HepG2 (cell line): Measurements from ENCODE around the gene CD81. TPM values are rescaled to one million over a fixed set of nuclear protein-coding genes. Genes with fewer than 3 reads are reported as not detected.

Experiments
- ATAC-seq: fragments of 200-7000 bp; cut with Tn5 transposase; 3 replicates; pipeline ENCODE4 v1.9.1; 2020; ENCODE audit warnings: mild to moderate bottlenecking, moderate library complexity
- BruUV-seq: library from RNA; stranded (reverse); fragments of 400-500 nt; replicated peaks from 2 replicates; lab custom pipeline; 2021; lab: Mats Ljungman, UMichigan
- CTCF ChIA-PET: fragments of 300-600 bp; formaldehyde crosslinking; extraction: SDS; loops from one replicate; lab custom pipeline; 2021; ENCODE audit warnings: low total read pairs, inconsistent platforms, low intra/inter-chr PET ratio; lab: Yijun Ruan, JAX
- POLR2A ChIA-PET: fragments of 350-600 bp; sonication (Branson Sonifier 250); formaldehyde crosslinking; loops from one replicate; lab custom pipeline; 2020; ENCODE audit warnings: antibody characterized with exemption, inconsistent platforms; lab: Yijun Ruan, JAX
- DNase-seq: peaks from one replicate; pipeline ENCODE4 v3.0.0-alpha.2; 2015; ENCODE audit warnings: low spot score
- FAIRE-seq: peaks from 3 replicates; lab custom pipeline; 2011; peaks lifted over from hg19 to GRCh38; lab: Jason Lieb, UNC
- H2AFZ ChIP-seq: one replicate; pipeline ENCODE4 v1.6.1; 2011; ENCODE audit warnings: low read length, inconsistent platforms
- H3K27ac ChIP-seq: fragments of 300-600 bp; 3 replicates; pipeline ENCODE4 v1.8.0; 2011; ENCODE audit warnings: mixed run types, mild to moderate bottlenecking, mixed read lengths, low read length, inconsistent platforms; ENCODE audit not compliant: insufficient read depth; ENCODE audit errors: extremely low read length
- H3K27me3 ChIP-seq, 2 experiments: fragments of 200-600 bp in 1 of 2; 2 replicates in 1 of 2; 3 replicates in 1 of 2; pipeline versions ENCODE4 v1.6.0 to v1.8.0; 2011; ENCODE audit warnings: low read length in 2 of 2, mild to moderate bottlenecking in 2 of 2, moderate library complexity in 2 of 2, inconsistent platforms in 1 of 2; ENCODE audit not compliant: insufficient read depth in 2 of 2, control insufficient read depth in 1 of 2
- H3K36me3 ChIP-seq, 2 experiments: fragments of 200-600 bp in 1 of 2; replicated peaks in 1 of 2; 2 replicates in 1 of 2; 3 replicates in 1 of 2; pipeline versions ENCODE4 v1.5.1 to v1.8.0; 2011; ENCODE audit warnings: low read length in 2 of 2, inconsistent platforms in 1 of 2; ENCODE audit not compliant: insufficient read depth in 2 of 2, control insufficient read depth in 1 of 2
- H3K4me1 ChIP-seq: 2 replicates; pipeline ENCODE4 v1.5.1; 2012; ENCODE audit warnings: low read length, inconsistent platforms; ENCODE audit not compliant: insufficient read depth
- H3K4me2 ChIP-seq: 2 replicates; pipeline ENCODE4 v1.6.0; 2011; ENCODE audit warnings: low read depth, low read length, inconsistent platforms
- H3K4me3 ChIP-seq, 3 experiments: fragments of 200-600 bp in 1 of 3; sonication (generic), shearing (Covaris generic) in 1 of 3; replicated peaks in 1 of 3; 2 replicates each; pipeline ENCODE4 v1.5.1; 2011 to 2016; ENCODE audit warnings: low read length in 3 of 3, inconsistent platforms in 2 of 3, low read depth in 2 of 3, mild to moderate bottlenecking in 2 of 3, control low read depth in 1 of 3, mixed read lengths in 1 of 3; ENCODE audit not compliant: insufficient read depth in 1 of 3
- H3K79me2 ChIP-seq: one replicate; pipeline ENCODE4 v1.6.1; 2011; ENCODE audit warnings: low read length, inconsistent platforms; ENCODE audit not compliant: insufficient read depth
- H3K9ac ChIP-seq: 2 replicates; pipeline ENCODE4 v1.6.0; 2011; ENCODE audit warnings: mild to moderate bottlenecking, low read depth, low read length, inconsistent platforms; ENCODE audit not compliant: insufficient read depth
- H3K9me3 ChIP-seq: 2 replicates; pipeline ENCODE4 v1.5.1; 2012; ENCODE audit warnings: mild to moderate bottlenecking, low read length
- H4K20me1 ChIP-seq: 2 replicates; pipeline ENCODE4 v1.6.0; 2011; ENCODE audit warnings: inconsistent platforms, mild to moderate bottlenecking, low read length, moderate library complexity; ENCODE audit not compliant: insufficient read depth
- CCDC6 ChIP-seq: sonication (generic); formaldehyde crosslinking; IDR thresholded peaks from 2 replicates; pipeline ENCODE4 v1.8.1; 2022; ENCODE audit warnings: mild to moderate bottlenecking, missing genetic modification reagents, moderate library complexity
- EZH2 ChIP-seq: conservative IDR thresholded peaks from 2 replicates; pipeline ENCODE4 v1.6.1; 2012; ENCODE audit warnings: mild to moderate bottlenecking, low read depth, low read length, moderate library complexity
- ISX ChIP-seq: sonication (generic); formaldehyde crosslinking; conservative IDR thresholded peaks from 2 replicates; pipeline ENCODE4 v1.5.0; 2020; ENCODE audit warnings: missing genetic modification reagents
- KLF16 ChIP-seq, 2 experiments: sonication (generic) in 1 of 2; formaldehyde crosslinking in 1 of 2; IDR thresholded peaks; 2 replicates each; pipeline versions ENCODE4 v1.6.1 to v1.8.0; 2016 to 2023; ENCODE audit warnings: missing genetic modification reagents in 2 of 2, missing compliant biosample characterization in 1 of 2
- MTA3 ChIP-seq: sonication (generic); formaldehyde crosslinking; IDR thresholded peaks from 2 replicates; pipeline ENCODE4 v1.4.0; 2020; ENCODE audit warnings: missing genetic modification reagents
- NR1H2 ChIP-seq: sonication (generic); formaldehyde crosslinking; IDR thresholded peaks from 2 replicates; pipeline ENCODE4 v1.8.1; 2022; ENCODE audit warnings: low read depth, missing genetic modification reagents, borderline replicate concordance
- NR2C2 ChIP-seq: sonication (generic); formaldehyde crosslinking; IDR thresholded peaks from 2 replicates; pipeline ENCODE4 v1.4.0; 2020; ENCODE audit warnings: missing genetic modification reagents, mild to moderate bottlenecking, moderate library complexity, borderline replicate concordance
- ZFP36L1 ChIP-seq: sonication (generic); formaldehyde crosslinking; IDR thresholded peaks from 2 replicates; pipeline ENCODE4 v1.8.0; 2022; ENCODE audit warnings: mild to moderate bottlenecking, missing genetic modification reagents, moderate library complexity
- ZNF550 ChIP-seq: sonication (generic); formaldehyde crosslinking; IDR thresholded peaks from 2 replicates; pipeline ENCODE4 v1.4.0; 2020; ENCODE audit warnings: mild to moderate bottlenecking, missing genetic modification reagents, borderline replicate concordance
- ZNF772 ChIP-seq: sonication (generic); formaldehyde crosslinking; IDR thresholded peaks from 2 replicates; pipeline ENCODE4 v1.5.0; 2020; ENCODE audit warnings: mild to moderate bottlenecking, missing genetic modification reagents
- ZNF792 ChIP-seq: IDR thresholded peaks from 2 replicates; pipeline ENCODE4 v1.6.1; 2016
- ZSCAN20 ChIP-seq: sonication (generic); formaldehyde crosslinking; IDR thresholded peaks from 2 replicates; pipeline ENCODE4 v1.4.0; 2020; ENCODE audit warnings: missing genetic modification reagents, mild to moderate bottlenecking, borderline replicate concordance
- WGBS: methylation state at CpG from one replicate; pipeline ENCODE4 v1.1.6; 2017; ENCODE audit warnings: low lambda C conversion rate; 5-methylcytosine and 5-hydroxymethylcytosine counted together
- in situ Hi-C: cut with HindIII; loops from 2 replicates; pipeline ENCODE4 v1.10.0; 2017; ENCODE audit warnings: low pct_unique_long_range_greater_than_20kb; ENCODE audit not compliant: extremely low pct_ligation_motif_present
- intact Hi-C: fragments of 100-400 bp; cut with micrococcal nuclease; formaldehyde crosslinking; loops from one replicate; pipeline ENCODE4 v1.10.0; 2022; ENCODE audit not compliant: unreplicated experiment
- polyA plus RNA-seq, 8 experiments: library from polyadenylated mRNA; depleted of rRNA in 3 of 8; stranded (reverse) in 7 of 8; unstranded in 1 of 8; fragments of >200 nt; fragmentation: Illumina TruSeq in 4 of 8; extraction: Trizol in 4 of 8; gene quantifications; 2 replicates each; pipeline versions ENCODE4 v1.2.1 to v1.2.3, GENCODE V29; 2011 to 2016; ENCODE audit warnings: low read depth in 4 of 8, missing spikeins in 1 of 8, mixed read lengths in 1 of 8; ENCODE audit not compliant: insufficient read depth in 1 of 8
- total RNA-seq, 5 experiments: library from RNA; depleted of rRNA; stranded (reverse); fragments of >200 nt; fragmentation: Illumina TruSeq; extraction: Trizol; gene quantifications; 2 replicates each; pipeline ENCODE4 v1.2.3, GENCODE V29; 2016; ENCODE audit warnings: low read depth in 1 of 5
- TF ChIP-seq, protein P1 (sequence below): sonication (generic); formaldehyde crosslinking; IDR thresholded peaks from 2 replicates; pipeline ENCODE4 v1.5.1; 2020; ENCODE audit warnings: mild to moderate bottlenecking, missing genetic modification reagents, borderline replicate concordance
- TF ChIP-seq, protein P2 (sequence below): IDR thresholded peaks from 2 replicates; pipeline ENCODE4 v1.6.1; 2016

Gene CD81
- total and polyA plus RNA-seq, 2 of the 13 experiments (the other 11 are each of a cell fraction or from before 2014, with no cell fraction given): not detected

DNA sequence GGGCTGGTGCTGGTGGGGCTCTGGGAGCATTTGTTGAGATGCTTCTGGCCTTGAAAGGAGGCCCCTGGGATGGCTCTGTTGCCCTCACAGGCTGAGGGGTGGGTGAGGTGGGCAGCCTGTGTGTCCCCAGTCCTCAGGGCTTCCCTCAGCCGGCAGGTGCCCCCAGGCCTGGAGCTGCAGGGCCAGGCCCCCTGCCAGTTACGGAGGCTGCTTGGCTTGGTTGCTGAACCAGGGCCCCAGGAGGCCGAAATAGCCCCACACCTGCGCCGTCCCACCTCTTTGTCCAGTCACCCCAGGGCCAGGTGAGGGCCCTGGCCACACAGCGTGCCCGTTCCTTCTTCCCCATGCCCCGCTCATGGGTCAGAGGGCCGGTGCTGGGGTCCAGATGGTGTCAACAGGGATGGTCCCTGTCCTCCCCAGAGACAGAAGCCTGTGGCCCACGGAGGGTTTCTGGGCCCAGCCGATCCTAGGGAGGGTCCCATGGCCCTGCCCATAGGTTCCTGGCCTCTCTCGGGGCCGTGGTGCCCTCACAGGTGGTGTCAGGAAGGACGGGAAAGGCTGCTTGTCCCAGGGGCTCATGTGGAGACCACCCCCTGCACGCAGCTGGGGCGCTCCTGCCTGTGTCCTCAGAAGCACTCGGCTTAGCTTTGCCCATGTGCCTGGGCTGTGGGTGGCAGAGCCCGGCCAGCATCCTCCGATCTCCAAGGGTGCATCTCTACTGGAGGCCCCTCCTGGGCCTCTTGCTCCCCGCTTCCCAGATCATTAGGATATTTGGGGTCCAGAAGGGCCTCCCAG, 14.3 kb downstream of the CD81 start:
- CTCF ChIA-PET: no interaction called here
- Histone ChIP-seq H3K27ac (no peak overlapping the region), H3K9me3 (no peaks in the 10 kb centered on the region), H3K4me1 (no peaks in the 10 kb centered on the region), H3K79me2 (no peaks in the 10 kb centered on the region), H3K4me3 (no peak overlapping the region), H3K27me3 (peaks cover 12 to 50% of the 10 kb centered on the region in 2 experiments; a peak in 4 of 5 replicates), H4K20me1 (no peaks in the 10 kb centered on the region), H3K36me3 (no peaks in the 10 kb centered on the region), H2AFZ (no peak overlapping the region), H3K9ac (no peak overlapping the region), H3K4me2 (no peak overlapping the region)
- FAIRE-seq: no peak
- in situ Hi-C loops: no loop called here
- POLR2A ChIA-PET: no interaction called here
- intact Hi-C loops: no loop called here
- ATAC-seq: no peak
- 0% methylated on average over 1 of the region's 20 CpGs for WGBS
- TF ChIP-seq ZNF550 (CRISPR knock-in tag) (no peak), ZNF792 (no peak), ZSCAN20 (CRISPR knock-in tag) (no peak), EZH2 (no peak), NR1H2 (CRISPR knock-in tag) (no peak), ZNF772 (CRISPR knock-in tag) (no peak), NR2C2 (CRISPR knock-in tag) (no peak), ZFP36L1 (CRISPR knock-in tag) (no peak), MTA3 (CRISPR knock-in tag) (no peak), KLF16 (CRISPR knock-in tag; IDR thresholded peaks at IDR 0.05) (no peak), CCDC6 (CRISPR knock-in tag) (no peak), ISX (CRISPR knock-in tag) (no peak)
- TF ChIP-seq, protein P1, sequence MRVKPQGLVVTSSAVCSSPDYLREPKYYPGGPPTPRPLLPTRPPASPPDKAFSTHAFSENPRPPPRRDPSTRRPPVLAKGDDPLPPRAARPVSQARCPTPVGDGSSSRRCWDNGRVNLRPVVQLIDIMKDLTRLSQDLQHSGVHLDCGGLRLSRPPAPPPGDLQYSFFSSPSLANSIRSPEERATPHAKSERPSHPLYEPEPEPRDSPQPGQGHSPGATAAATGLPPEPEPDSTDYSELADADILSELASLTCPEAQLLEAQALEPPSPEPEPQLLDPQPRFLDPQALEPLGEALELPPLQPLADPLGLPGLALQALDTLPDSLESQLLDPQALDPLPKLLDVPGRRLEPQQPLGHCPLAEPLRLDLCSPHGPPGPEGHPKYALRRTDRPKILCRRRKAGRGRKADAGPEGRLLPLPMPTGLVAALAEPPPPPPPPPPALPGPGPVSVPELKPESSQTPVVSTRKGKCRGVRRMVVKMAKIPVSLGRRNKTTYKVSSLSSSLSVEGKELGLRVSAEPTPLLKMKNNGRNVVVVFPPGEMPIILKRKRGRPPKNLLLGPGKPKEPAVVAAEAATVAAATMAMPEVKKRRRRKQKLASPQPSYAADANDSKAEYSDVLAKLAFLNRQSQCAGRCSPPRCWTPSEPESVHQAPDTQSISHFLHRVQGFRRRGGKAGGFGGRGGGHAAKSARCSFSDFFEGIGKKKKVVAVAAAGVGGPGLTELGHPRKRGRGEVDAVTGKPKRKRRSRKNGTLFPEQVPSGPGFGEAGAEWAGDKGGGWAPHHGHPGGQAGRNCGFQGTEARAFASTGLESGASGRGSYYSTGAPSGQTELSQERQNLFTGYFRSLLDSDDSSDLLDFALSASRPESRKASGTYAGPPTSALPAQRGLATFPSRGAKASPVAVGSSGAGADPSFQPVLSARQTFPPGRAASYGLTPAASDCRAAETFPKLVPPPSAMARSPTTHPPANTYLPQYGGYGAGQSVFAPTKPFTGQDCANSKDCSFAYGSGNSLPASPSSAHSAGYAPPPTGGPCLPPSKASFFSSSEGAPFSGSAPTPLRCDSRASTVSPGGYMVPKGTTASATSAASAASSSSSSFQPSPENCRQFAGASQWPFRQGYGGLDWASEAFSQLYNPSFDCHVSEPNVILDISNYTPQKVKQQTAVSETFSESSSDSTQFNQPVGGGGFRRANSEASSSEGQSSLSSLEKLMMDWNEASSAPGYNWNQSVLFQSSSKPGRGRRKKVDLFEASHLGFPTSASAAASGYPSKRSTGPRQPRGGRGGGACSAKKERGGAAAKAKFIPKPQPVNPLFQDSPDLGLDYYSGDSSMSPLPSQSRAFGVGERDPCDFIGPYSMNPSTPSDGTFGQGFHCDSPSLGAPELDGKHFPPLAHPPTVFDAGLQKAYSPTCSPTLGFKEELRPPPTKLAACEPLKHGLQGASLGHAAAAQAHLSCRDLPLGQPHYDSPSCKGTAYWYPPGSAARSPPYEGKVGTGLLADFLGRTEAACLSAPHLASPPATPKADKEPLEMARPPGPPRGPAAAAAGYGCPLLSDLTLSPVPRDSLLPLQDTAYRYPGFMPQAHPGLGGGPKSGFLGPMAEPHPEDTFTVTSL (CRISPR knock-in tag): no peak
- TF ChIP-seq, protein P2, sequence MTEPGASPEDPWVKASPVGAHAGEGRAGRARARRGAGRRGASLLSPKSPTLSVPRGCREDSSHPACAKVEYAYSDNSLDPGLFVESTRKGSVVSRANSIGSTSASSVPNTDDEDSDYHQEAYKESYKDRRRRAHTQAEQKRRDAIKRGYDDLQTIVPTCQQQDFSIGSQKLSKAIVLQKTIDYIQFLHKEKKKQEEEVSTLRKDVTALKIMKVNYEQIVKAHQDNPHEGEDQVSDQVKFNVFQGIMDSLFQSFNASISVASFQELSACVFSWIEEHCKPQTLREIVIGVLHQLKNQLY: no peak
- no TSS peak for BruUV-seq
- DNase-seq: no peak
